ENCODE measurements around the gene PDHB. TPM values are rescaled to one million over a fixed set of nuclear protein-coding genes. Genes with fewer than 3 reads are reported as not detected.

The PDHB gene
- total and polyA plus RNA-seq, 10 of the 15 experiments (the other 5 are each of a cell fraction or from before 2014, with no cell fraction given) = 62.9 to 224 (median 93.2) TPM

DNA sequence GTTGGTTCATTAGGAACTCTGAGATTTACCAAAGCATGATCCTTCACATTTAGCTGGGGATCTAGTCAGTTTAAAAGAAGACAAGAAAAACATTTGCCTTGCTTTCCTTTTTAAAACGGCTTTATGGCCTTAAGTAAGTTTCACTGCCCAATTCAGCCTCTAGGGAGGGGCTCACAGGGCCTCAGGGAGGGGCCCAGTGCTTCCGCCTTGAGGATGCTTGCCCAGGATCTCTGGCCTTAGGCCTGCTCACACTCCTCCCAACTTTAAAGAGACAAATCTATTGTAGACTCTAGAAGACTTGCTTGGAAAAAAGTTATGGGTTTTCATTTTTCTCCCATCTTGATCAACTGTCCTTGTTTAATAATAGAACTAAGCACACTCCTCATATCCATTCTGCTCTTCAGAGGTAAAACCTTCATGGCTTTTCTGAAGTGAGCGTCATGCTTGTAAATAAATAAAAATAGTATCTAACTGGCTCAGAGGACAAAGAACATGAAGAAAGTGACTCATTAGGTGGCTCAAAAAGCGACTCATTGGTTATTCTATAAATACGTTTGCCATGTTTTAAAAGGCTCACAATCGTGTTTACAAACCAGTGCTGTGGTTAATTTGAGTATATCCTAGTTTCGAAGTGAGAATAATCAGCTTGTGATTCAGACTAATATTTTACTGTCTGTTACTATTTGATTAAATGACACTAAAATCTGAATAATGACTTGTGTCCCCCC lies 13.7 kb downstream of the PDHB start:
- peak; percentile 87 for ATAC-seq
- no TSS peak for BruUV-seq (replicated peaks)
- CTCF ChIA-PET = interaction anchor here (0.6 to 2.5 kb wide), 9 partner anchors 10 to 253 kb away, joined by 3 to 15 read pairs (median 3); partner anchors contain the start of genes HTD2, KCTD6 and RPP14
- DNase-seq (ENCODE audit: low read depth, low spot score) = peak; percentile 32
- peak overlapping the region; percentile 64 for H3K27ac ChIP-seq (ENCODE audit: control insufficient read depth, insufficient read depth)
- H3K36me3 ChIP-seq (ENCODE audit: control insufficient read depth in 2 of 2, insufficient read depth in 2 of 2, low read length in 1 of 2) = peaks cover 4 to 17% of the 10 kb centered on the region in 2 experiments; a peak in 2 of 4 replicates
- H3K27me3 ChIP-seq (replicated peaks in 1 of 2; ENCODE audit: control insufficient read depth in 2 of 2, insufficient read depth in 2 of 2, low read length in 1 of 2) = no peaks in the 10 kb centered on the region
- H3K9ac ChIP-seq (ENCODE audit: control insufficient read depth, insufficient read depth, low read length) = no peak overlapping the region
- SMC1A ChIA-PET (ENCODE audit: uncharacterized antibody, unreplicated experiment) = interaction anchor here (0.6 to 7.5 kb wide), 8 partner anchors 8 to 114 kb away, joined by 3 to 81 read pairs (median 3); partner anchors contain the start of genes HTD2, PXK and RPP14
- POLR2A ChIA-PET = interaction anchor here (0.6 to 1.6 kb wide), 4 partner anchors 10 to 822 kb away, joined by 3 to 7 read pairs (median 4); no protein-coding TSS in a partner anchor
- in situ Hi-C loops (cut with MboI) = no loop called here
- peaks cover 24% of the 10 kb centered on the region for H3K4me1 ChIP-seq (ENCODE audit: control insufficient read depth, insufficient read depth, low read length)
- peak overlapping the region; percentile 24 for H2AFZ ChIP-seq (ENCODE audit: control insufficient read depth, low read depth, low read length)
- no peaks in the 10 kb centered on the region for H3K9me3 ChIP-seq (replicated peaks; ENCODE audit: control insufficient read depth, insufficient read depth, low read length)
- no peak overlapping the region for H3K4me3 ChIP-seq
- intact Hi-C loops (cut with micrococcal nuclease; ENCODE audit: unreplicated experiment) = no loop called here
- FAIRE-seq = no peak
- WGBS (ENCODE audit: insufficient coverage, insufficient replicate concordance, low lambda C conversion rate, missing lambda C conversion rate) = under 1% methylated on average over 7 of the region's 7 CpGs
- no peaks in the 10 kb centered on the region for H3K79me2 ChIP-seq (ENCODE audit: control insufficient read depth, insufficient read depth, low read length)
- H3K4me2 ChIP-seq (ENCODE audit: control insufficient read depth, insufficient read depth) = peak overlapping the region; percentile 59
- H4K20me1 ChIP-seq (ENCODE audit: control insufficient read depth, insufficient read depth) = no peaks in the 10 kb centered on the region
- RAD21 ChIA-PET (ENCODE audit: unreplicated experiment) = interaction anchor here (1.1 to 4.1 kb wide), 7 partner anchors 10 to 114 kb away, joined by 3 to 16 read pairs (median 4); partner anchors contain the start of genes HTD2 and RPP14
- TF ChIP-seq HDGF (IDR thresholded peaks at IDR 0.05) (no peak), TCF7 (IDR thresholded peaks at IDR 0.05; ENCODE audit: borderline replicate concordance) (peak; percentile 18; the same call in 1 of the 2 replicates), IKZF1 (conservative IDR thresholded peaks at IDR 0.05) (no peak), MEF2B (IDR thresholded peaks at IDR 0.05; ENCODE audit: partially characterized antibody, poor library complexity, severe bottlenecking) (peak; percentile 82), TBL1XR1 (IDR thresholded peaks at IDR 0.05; ENCODE audit: low read depth, low read length) (0 out of 2 replicates have a peak, but pooled peaks have one; percentile 38), EP300 (IDR thresholded peaks at IDR 0.05; ENCODE audit: borderline replicate concordance in 1 of 2, control insufficient read depth in 1 of 2, low read depth in 2 of 2, low read length in 2 of 2) (peak in 1 of 2 experiments; percentile 45; a peak in 1 of 4 replicates), POLR2AphosphoS5 (IDR thresholded peaks at IDR 0.05; ENCODE audit: low read length) (no peak), PAX5 (IDR thresholded peaks at IDR 0.05; ENCODE audit: borderline replicate concordance, low read depth, low read length) (0 out of 2 replicates have a peak, but pooled peaks have one; percentile 20), ATF7 (IDR thresholded peaks at IDR 0.05; ENCODE audit: low read depth) (peak; percentile 50; the same call in 1 of the 2 replicates), MTA3 (IDR thresholded peaks at IDR 0.05; ENCODE audit: borderline replicate concordance, low read length) (peak; percentile 62; the same call in 1 of the 2 replicates), POU2F2 (IDR thresholded peaks at IDR 0.05; ENCODE audit: borderline replicate concordance, low read depth, low read length) (peak; percentile 51; the same call in 1 of the 3 replicates), ZNF217 (IDR thresholded peaks at IDR 0.05) (peak; percentile 54; the same call in 1 of the 2 replicates), ZBTB11 (CRISPR knock-in tag; IDR thresholded peaks at IDR 0.05) (no peak), FOXM1 (IDR thresholded peaks at IDR 0.05; ENCODE audit: low read depth, low read length) (peak; percentile 70; the same call in 1 of the 2 replicates), MTA2 (IDR thresholded peaks at IDR 0.05; ENCODE audit: low read depth) (peak; percentile 86), PKNOX1 (IDR thresholded peaks at IDR 0.05) (peak; percentile 20; the same call in 1 of the 2 replicates), SUPT20H (IDR thresholded peaks at IDR 0.05; ENCODE audit: borderline replicate concordance, control insufficient read depth, low read depth, low read length) (no peak), RUNX3 (IDR thresholded peaks at IDR 0.05; ENCODE audit: low read length) (peak; percentile 96), TARDBP (IDR thresholded peaks at IDR 0.05; ENCODE audit: borderline replicate concordance) (no peak), DPF2 (IDR thresholded peaks at IDR 0.05) (no peak)

Measured in GM12878 (cell line).